Testis (tissue), 5 donors: Measurements from ENCODE around the gene ZNF416. TPM values are rescaled to one million over a fixed set of nuclear protein-coding genes. Genes with fewer than 3 reads are reported as not detected.

Experiments
- DNase-seq: peaks from one replicate; pipeline ENCODE4 v3.0.0-alpha.2; 2019
- H3K27ac ChIP-seq, 2 donors: fragments of 200-600 bp; sonication (generic); one replicate each; pipeline ENCODE4 v1.5.1; 2019
- H3K27me3 ChIP-seq: fragments of 200-600 bp; sonication (generic); one replicate; pipeline ENCODE4 v1.5.1; 2019
- H3K36me3 ChIP-seq: fragments of 200-600 bp; sonication (generic); one replicate; pipeline ENCODE4 v1.5.1; 2017; ENCODE audit warnings: low read depth; ENCODE audit errors: missing control alignments
- H3K4me1 ChIP-seq: fragments of 200-600 bp; sonication (generic); one replicate; pipeline ENCODE4 v1.5.1; 2019
- H3K4me3 ChIP-seq, 2 donors: fragments of 200-600 bp; sonication (generic); one replicate each; pipeline ENCODE4 v1.5.1; 2017 to 2019
- H3K9me3 ChIP-seq: fragments of 200-600 bp; sonication (generic); one replicate; pipeline ENCODE4 v1.5.1; 2017
- POLR2A ChIP-seq: fragments of 450-650 bp; IDR thresholded peaks from one replicate; pipeline ENCODE4 v1.6.1; 2017; ENCODE audit warnings: antibody characterized with exemption, mild to moderate bottlenecking, moderate library complexity
- WGBS, 2 donors: methylation state at CpG; one replicate each; pipeline ENCODE4 v1.1.5; 2018; 5-methylcytosine and 5-hydroxymethylcytosine counted together
- intact Hi-C: fragments of 100-400 bp; cut with DNase I; formaldehyde crosslinking; loops from one replicate; pipeline ENCODE4 v1.15.1; 2023; ENCODE audit warnings: low total_unique reads
- long read RNA-seq, 2 donors: transcript quantifications; one replicate each; lab custom pipeline, GENCODE V29; 2026
- polyA plus RNA-seq: library from polyadenylated mRNA; stranded (reverse); fragments of 350-450 nt; fragmentation: Illumina TruSeq; extraction: RNeasy Lipid Tissue Mini Kit (QIAGEN cat#74804); gene quantifications from one replicate; pipeline ENCODE4 v1.2.3, GENCODE V29; 2014; ENCODE audit warnings: low read depth, low replicate concordance; ENCODE audit not compliant: insufficient read depth
- total RNA-seq, 2 donors: library from RNA; depleted of rRNA; stranded (reverse); fragments of >200 nt; gene quantifications; one replicate each; pipeline ENCODE4 v1.2.3, GENCODE V29; 2016
- TF ChIP-seq, protein P1 (sequence below), 3 experiments: fragments of 450-650 bp in 2 of 3; fragments of 200-600 bp in 1 of 3; sonication (generic) in 1 of 3; IDR thresholded peaks; one replicate each; pipeline ENCODE4 v1.5.1; 2016 to 2019; ENCODE audit warnings: antibody characterized with exemption in 3 of 3, mild to moderate bottlenecking in 2 of 3, moderate library complexity in 1 of 3

Gene ZNF416
- total RNA-seq, result 10 to 100 TPM in 1 of 2 donors, 1 to 10 TPM in 1; 8.7 to 10.9 TPM
- polyA plus RNA-seq, result 9.4 TPM
- long read RNA-seq, donor 1, partial matches to known transcripts, result 21 of 24 reads
- long read RNA-seq, donor 1, other reads (novel, unspliced or antisense), result 0 of 24 reads
- long read RNA-seq, donor 2, partial matches to known transcripts, result 0 of 3 reads
- long read RNA-seq, donor 2, other reads (novel, unspliced or antisense), result 0 of 3 reads

- WGBS, 2 donors, result 0 to 7% methylated on average over 3 to 60 of the region's 62 CpGs
- Histone ChIP-seq H3K36me3 (no peaks in the 10 kb centered on the region), H3K4me3 (peak within 1 kb of the TSS; percentile 92 to 95), H3K27me3 (no peaks in the 10 kb centered on the region), H3K9me3 (no peaks in the 10 kb centered on the region), H3K4me1 (peaks cover 5% of the 10 kb centered on the region), H3K27ac (peak within 1 kb of the TSS; percentile 63 to 64)
- peak; percentile 100 for DNase-seq
- intact Hi-C loops, result no loop called here
- TF ChIP-seq, protein P1, sequence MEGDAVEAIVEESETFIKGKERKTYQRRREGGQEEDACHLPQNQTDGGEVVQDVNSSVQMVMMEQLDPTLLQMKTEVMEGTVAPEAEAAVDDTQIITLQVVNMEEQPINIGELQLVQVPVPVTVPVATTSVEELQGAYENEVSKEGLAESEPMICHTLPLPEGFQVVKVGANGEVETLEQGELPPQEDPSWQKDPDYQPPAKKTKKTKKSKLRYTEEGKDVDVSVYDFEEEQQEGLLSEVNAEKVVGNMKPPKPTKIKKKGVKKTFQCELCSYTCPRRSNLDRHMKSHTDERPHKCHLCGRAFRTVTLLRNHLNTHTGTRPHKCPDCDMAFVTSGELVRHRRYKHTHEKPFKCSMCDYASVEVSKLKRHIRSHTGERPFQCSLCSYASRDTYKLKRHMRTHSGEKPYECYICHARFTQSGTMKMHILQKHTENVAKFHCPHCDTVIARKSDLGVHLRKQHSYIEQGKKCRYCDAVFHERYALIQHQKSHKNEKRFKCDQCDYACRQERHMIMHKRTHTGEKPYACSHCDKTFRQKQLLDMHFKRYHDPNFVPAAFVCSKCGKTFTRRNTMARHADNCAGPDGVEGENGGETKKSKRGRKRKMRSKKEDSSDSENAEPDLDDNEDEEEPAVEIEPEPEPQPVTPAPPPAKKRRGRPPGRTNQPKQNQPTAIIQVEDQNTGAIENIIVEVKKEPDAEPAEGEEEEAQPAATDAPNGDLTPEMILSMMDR (IDR thresholded peaks at IDR 0.05), result peak in 1 of 3 experiments; percentile 22
- TF ChIP-seq POLR2A, result no peak
Observed at GRCh38 chr19:57578487-57579205, at the start of gene ZNF416. TSS of gene ZNF416 (minus strand) at chr19:57578911. CDS start at chr19:57578704, 207 bp downstream.

DNA sequence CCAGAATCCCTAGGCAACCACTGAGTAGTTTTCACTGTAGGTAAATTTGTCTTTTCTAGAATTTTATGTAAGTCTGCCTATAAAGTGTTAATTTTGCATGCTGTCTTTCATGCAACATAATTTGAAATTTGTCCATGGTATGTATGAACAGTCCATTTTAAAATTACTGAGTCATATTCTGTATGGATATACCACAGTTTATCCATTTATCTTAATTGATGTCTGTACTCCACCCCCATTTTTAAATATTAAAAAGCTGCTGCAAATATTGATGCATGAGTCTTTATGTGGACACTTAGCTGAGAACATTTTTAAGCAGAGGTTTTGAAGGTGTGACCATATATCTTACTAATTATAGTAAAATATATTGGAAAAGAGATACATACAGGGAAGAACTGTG is 44.4 kb upstream of the ZNF416 start:
- Histone ChIP-seq H3K9me3 (peaks cover 5% of the 10 kb centered on the region), H3K36me3 (peaks cover 3% of the 10 kb centered on the region), H3K27ac (no peak overlapping the region), H3K4me1 (no peaks in the 10 kb centered on the region), H3K4me3 (no peak overlapping the region), H3K27me3 (no peaks in the 10 kb centered on the region)
- TF ChIP-seq, protein P1 (IDR thresholded peaks at IDR 0.05), result no peak
- TF ChIP-seq POLR2A, result no peak
- intact Hi-C loops, result no loop called here
- no peak for DNase-seq

- Histone ChIP-seq H3K36me3 (peaks cover 3% of the 10 kb centered on the region), H3K4me3 (no peak overlapping the region), H3K27me3 (no peaks in the 10 kb centered on the region), H3K4me1 (peaks cover 3% of the 10 kb centered on the region), H3K9me3 (peaks cover 5% of the 10 kb centered on the region), H3K27ac (no peak overlapping the region)
- 97 to 98% methylated on average over 10 of the region's 10 CpGs for WGBS, 2 donors
- DNase-seq, result no peak
- TF ChIP-seq POLR2A, result no peak
- TF ChIP-seq, protein P1 (IDR thresholded peaks at IDR 0.05), result no peak
- intact Hi-C loops, result no loop called here
Observed at GRCh38 chr19:57620673-57621348, 42.1 kb upstream of the ZNF416 start.

- H3K36me3 ChIP-seq, result peaks cover 3% of the 10 kb centered on the region
- peak overlapping the region in 1 of 2 donors; percentile 95 for H3K4me3 ChIP-seq
- no peak for TF ChIP-seq POLR2A
- TF ChIP-seq, protein P1 (IDR thresholded peaks at IDR 0.05), result no peak
- intact Hi-C loops, result no loop called here
- no peak overlapping the region for H3K27ac ChIP-seq
- WGBS, 2 donors, result 51 to 72% methylated on average over 3 of the region's 3 CpGs
- no peaks in the 10 kb centered on the region for H3K27me3 ChIP-seq
- H3K9me3 ChIP-seq, result no peaks in the 10 kb centered on the region
- H3K4me1 ChIP-seq, result peaks cover 5% of the 10 kb centered on the region
- DNase-seq, result no peak
Observed at GRCh38 chr19:57615346-57615745, 36.6 kb upstream of the ZNF416 start.
